Measurements from ENCODE around the gene TRIM17.

The TRIM17 gene

DNA sequence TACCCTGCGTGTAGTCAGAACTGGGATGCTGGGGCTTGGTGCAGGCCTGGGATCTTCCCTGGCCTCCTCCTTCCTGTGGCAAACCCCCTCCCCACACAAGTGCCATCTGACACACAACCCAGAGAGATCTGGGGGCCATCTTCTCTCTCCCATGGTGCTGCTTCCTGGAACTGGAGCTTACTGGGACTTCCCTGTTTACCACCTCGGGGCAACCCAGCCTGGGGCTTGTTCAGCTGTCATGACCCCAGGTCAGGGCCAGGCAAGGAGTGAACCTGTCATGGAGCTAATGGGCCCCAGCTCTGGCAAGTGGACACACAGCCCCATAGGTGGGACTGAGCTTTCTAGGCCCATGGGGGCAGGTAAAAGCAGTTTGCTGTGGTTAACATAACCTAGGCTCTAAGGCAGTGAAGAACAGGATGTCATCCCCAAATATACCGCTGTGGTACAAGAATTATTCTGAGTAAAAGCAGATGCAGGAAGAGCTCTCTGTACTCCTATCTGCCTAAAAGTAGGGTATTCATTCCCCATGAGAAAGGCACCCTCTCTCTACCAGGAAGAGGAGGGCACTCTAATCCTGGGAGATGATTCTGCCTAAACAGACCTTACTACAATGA, 12.4 kb downstream of the TRIM17 start:
- no peak for DNase-seq (ENCODE audit: insufficient read length, low spot score)
- FAIRE-seq, result no peak

- no peak for DNase-seq (ENCODE audit: insufficient read length, low spot score)
- FAIRE-seq, result no peak
Measured at GRCh38 chr1:228403231-228403631, 13.4 kb downstream of the TRIM17 start.

- DNase-seq (ENCODE audit: insufficient read length, low spot score) (no peak), FAIRE-seq (no peak)
Measured at GRCh38 chr1:228402641-228403025, 14.0 kb downstream of the TRIM17 start.

- no peak for DNase-seq (ENCODE audit: insufficient read length, low spot score)
- FAIRE-seq, result no peak
Measured at GRCh38 chr1:228401782-228402640, 14.7 kb downstream of the TRIM17 start.

- FAIRE-seq (no peak), DNase-seq (ENCODE audit: insufficient read length, low spot score) (no peak)
Measured at GRCh38 chr1:228400692-228401454, 15.8 kb downstream of the TRIM17 start.

- DNase-seq (ENCODE audit: insufficient read length, low spot score), result no peak
- no peak for FAIRE-seq
Measured at GRCh38 chr1:228400237-228400651, 16.4 kb downstream of the TRIM17 start.

- DNase-seq (ENCODE audit: insufficient read length, low spot score) (no peak), FAIRE-seq (no peak)
Measured at GRCh38 chr1:228399531-228400236, 17.0 kb downstream of the TRIM17 start.

DNA sequence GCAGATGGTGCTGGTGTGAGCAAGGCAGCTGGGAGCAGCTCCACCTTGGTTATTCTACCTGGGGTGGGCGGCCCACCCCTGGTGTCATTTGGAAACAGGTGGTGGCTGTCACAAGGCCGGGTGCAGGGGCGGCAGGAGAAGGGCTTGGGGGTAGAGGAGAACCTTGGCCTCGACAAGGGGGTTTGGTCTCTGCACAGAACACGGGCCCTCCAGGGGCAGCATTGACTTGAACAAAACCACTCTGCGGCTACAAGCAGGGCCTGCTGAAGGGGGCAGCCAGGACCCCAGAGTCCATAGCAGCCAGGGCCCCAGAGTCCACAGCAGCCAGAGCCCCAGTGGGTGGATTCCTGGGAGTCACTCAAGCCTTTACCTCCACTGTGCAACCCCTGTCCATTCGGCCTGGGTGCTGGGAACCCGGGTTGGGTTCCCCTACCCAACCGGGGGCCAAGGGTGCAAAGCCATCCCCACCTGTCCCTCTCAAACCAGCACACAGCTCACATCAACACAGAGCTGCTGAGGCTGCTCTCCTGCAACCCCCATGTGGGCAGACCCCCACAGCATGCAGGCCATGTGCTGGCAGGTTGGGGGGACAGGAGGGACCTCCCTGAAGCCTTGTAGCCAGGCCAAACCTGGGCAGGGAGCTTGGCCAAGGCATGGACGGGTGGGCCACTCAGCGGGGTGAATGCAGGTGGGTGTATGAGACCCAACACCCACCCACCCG, 17.8 kb downstream of the TRIM17 start:
- no peak for FAIRE-seq
- no peak for DNase-seq (ENCODE audit: insufficient read length, low spot score)

DNA sequence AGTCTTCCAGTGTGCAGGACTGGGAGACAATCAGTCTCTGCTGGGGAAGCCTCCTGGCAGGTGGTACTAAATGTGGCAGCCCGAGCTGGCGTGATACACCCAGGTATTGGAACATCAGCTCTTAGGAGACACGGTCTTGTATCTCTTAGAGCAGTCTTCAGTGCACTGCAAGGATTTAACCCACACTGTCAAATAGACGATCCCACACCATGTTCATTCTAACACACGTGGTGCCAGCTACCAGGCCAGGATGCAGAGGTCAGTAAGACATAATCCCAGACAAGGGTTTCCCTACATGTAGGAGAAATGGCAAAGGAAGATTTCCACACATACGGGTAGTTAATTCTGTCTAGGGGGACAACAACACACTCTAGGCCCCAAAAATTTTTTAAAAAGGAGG, 18.7 kb downstream of the TRIM17 start:
- FAIRE-seq (no peak), DNase-seq (ENCODE audit: insufficient read length, low spot score) (no peak)

DNA sequence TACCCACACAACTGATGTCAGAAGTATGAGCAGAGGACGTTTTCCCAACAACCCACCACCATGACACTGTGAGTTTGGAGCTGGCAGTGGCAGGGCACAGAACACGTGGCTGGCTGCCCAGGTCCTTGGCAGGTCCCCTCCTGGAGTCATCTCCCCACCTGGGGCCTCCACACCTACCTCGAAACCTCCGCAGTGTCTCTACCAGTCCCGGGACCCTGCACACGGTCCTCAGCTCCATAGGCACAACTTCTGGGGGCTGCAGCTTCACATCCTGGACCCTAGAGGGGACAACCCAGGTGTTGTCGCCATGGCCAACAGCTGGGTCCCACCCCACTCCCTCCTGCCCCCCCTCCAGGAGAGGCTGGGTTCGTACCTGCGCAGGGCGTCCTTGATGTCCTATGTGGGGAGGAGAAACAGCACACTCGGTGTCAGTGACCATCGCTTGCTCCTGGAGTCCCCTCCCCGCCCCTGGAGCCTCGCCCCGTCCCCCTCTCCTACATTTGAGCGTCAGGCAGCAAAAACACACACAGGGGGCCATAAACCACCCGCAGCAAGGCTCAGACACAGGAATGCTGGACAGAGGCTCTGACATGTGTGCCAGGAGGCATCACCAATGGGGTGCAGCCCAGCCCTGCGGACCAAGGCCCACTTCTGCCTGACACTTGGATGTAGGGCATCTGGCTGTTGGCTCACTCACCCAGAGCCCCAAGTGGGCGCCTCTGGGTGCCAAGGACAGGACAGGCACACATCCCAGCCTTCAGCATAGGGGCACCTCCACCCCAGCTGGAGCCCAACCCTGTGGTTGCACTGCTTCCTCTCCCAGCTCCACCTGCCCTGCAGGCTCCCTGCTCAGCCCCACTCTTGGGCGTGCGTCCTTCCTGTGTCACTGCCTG, 19.6 kb downstream of the TRIM17 start:
- DNase-seq (ENCODE audit: insufficient read length, low spot score) (no peak), FAIRE-seq (no peak)

GRCh38 chr1:228394571-228395394, 21.9 kb downstream of the TRIM17 start:
- no peak for FAIRE-seq
- no peak for DNase-seq (ENCODE audit: insufficient read length, low spot score)

GRCh38 chr1:228393811-228394570, 22.7 kb downstream of the TRIM17 start:
- FAIRE-seq, result no peak
- DNase-seq (ENCODE audit: insufficient read length, low spot score), result no peak

- no peak for DNase-seq (ENCODE audit: insufficient read length, low spot score)
- FAIRE-seq, result no peak
Measured at GRCh38 chr1:228393268-228393701, 23.4 kb downstream of the TRIM17 start.

- no peak for FAIRE-seq
- no peak for DNase-seq (ENCODE audit: insufficient read length, low spot score)
Measured at GRCh38 chr1:228392111-228392936, 24.3 kb downstream of the TRIM17 start.

DNA sequence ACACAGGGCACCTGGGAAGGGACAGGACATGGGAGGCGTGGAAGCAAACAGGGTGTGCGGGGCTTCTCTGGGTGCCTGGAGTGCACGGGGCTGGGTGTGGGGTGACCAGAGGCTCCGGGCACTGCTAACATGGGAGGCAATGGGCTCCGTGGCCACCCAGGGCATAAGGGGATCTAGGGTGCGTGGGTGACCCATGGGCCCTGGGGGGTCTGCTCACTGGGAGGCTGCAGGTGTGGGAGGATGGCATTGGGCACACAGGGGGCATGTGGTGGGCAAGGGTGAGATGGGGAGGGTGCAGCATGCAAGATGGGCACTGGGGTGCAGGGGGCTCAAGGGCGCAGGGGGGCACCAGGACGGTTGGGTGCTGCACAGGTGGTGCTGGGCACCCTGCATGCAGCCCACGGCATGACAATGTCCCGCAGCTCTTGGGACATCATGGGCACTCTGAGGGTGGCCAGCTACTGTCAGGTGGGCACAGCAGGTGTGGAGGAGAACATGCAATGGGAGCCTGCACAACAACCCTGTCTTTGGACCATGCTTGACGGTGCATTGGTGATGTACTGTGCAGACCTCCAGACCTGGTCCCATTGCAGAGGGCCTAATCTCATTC, 25.1 kb downstream of the TRIM17 start:
- no peak for FAIRE-seq
- no peak for DNase-seq (ENCODE audit: insufficient read length, low spot score)

GRCh38 chr1:228390649-228391048, 26.0 kb downstream of the TRIM17 start:
- DNase-seq (ENCODE audit: insufficient read length, low spot score) (no peak), FAIRE-seq (no peak)

Measured in GM19239 (cell line).